G401.6 (cell line): ENCODE results near the gene PCDHGA1.
A peak's percentile ranks its signal among the peaks of the same experiment; 100 is the strongest.

Experiments used
- FAIRE-seq: peaks from 2 replicates; lab custom pipeline; 2012; peaks lifted over from hg19 to GRCh38; lab: Jason Lieb, UNC

Gene PCDHGA1

GRCh38 chr5:141534492-141535213, 204.3 kb downstream of the PCDHGA1 start:
- no peak for FAIRE-seq

- no peak for FAIRE-seq
These were observed 212.7 kb downstream of the PCDHGA1 start for GRCh38 chr5:141543053-141543452.

GRCh38 chr5:141547488-141547887, 217.2 kb downstream of the PCDHGA1 start:
- FAIRE-seq: no peak

- no peak for FAIRE-seq
These were observed 217.6 kb downstream of the PCDHGA1 start for GRCh38 chr5:141547921-141548320.

GRCh38 chr5:141557681-141558136, 227.4 kb downstream of the PCDHGA1 start:
- peak; percentile 83 for FAIRE-seq

GRCh38 chr5:141558150-141558549, 227.8 kb downstream of the PCDHGA1 start:
- no peak for FAIRE-seq

GRCh38 chr5:141559461-141559860, 229.1 kb downstream of the PCDHGA1 start:
- no peak for FAIRE-seq

- no peak for FAIRE-seq
These were observed 229.8 kb downstream of the PCDHGA1 start for GRCh38 chr5:141560151-141560550.

GRCh38 chr5:141560725-141561483, 230.6 kb downstream of the PCDHGA1 start:
- FAIRE-seq: no peak
